BJ (cell line): ENCODE measurements around the gene CEP112. TPM values are rescaled to one million over a fixed set of nuclear protein-coding genes. Genes with fewer than 3 reads are reported as not detected.
A peak's percentile ranks its signal among the peaks of the same experiment; 100 is the strongest.

Experiments
- CTCF ChIA-PET: fragments of 350-600 bp; formaldehyde crosslinking; extraction: SDS; loops from one replicate; lab custom pipeline; 2021; ENCODE audit warnings: antibody characterized with exemption, inconsistent platforms; lab: Yijun Ruan, JAX
- POLR2A ChIA-PET: fragments of 300-600 bp; sonication (Branson Sonifier 250); formaldehyde crosslinking; extraction: SDS; loops from one replicate; lab custom pipeline; 2021; ENCODE audit warnings: antibody characterized with exemption; lab: Charles Lee
- DNase-seq: peaks from one replicate; pipeline ENCODE4 v3.0.0-alpha.2; 2011; ENCODE audit warnings: low read depth
- H3K27me3 ChIP-seq: 2 replicates; pipeline ENCODE4 v1.6.0; 2011; ENCODE audit warnings: low read length; ENCODE audit not compliant: control insufficient read depth, insufficient read depth
- H3K36me3 ChIP-seq: 2 replicates; pipeline ENCODE4 v1.5.1; 2011; ENCODE audit warnings: low read length; ENCODE audit not compliant: control insufficient read depth, insufficient read depth
- H3K4me3 ChIP-seq: 2 replicates; pipeline ENCODE4 v1.5.1; 2011; ENCODE audit warnings: low read depth, mild to moderate bottlenecking, control low read depth, low read length
- CTCF ChIP-seq: IDR thresholded peaks from 2 replicates; pipeline ENCODE4 v1.5.1; 2011; ENCODE audit warnings: low read depth, mild to moderate bottlenecking, control low read depth, inconsistent platforms, low read length, moderate library complexity; ENCODE audit not compliant: insufficient read depth
- polyA plus RNA-seq: library from polyadenylated mRNA; depleted of rRNA; stranded (reverse); fragments of >200 nt; gene quantifications from 2 replicates; pipeline ENCODE4 v1.2.3, GENCODE V29; 2011

The CEP112 gene
- polyA plus RNA-seq, 1 experiment, result 3.3 TPM

DNA sequence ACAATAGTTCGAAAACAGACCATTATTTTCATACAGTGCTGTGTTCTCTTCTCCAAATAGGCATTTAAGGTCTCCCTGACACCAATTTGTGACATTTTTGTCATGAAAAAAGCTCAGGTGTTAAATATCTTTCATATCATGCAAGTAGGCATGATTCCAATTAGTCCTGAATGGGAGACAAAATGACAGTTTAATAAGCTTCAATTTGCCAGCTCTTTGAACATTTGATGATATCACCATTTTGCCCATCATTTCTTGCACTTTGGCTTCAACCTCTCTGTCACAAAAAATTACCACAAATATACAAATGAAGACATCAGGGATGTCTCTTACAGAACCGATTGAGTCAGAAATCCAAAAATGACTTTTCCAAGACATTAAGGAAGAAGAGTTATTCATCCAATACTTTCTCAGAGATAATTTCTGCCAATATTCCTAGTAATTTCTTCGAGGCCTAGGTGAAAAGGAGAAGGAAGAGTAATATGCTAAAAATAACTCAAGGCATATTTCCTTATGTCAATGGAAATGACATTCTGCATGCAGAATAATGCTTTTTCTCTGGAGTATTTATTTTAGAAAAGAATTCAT, 298.1 kb downstream of the CEP112 start:
- no peak overlapping the region for H3K4me3 ChIP-seq
- no peaks in the 10 kb centered on the region for H3K36me3 ChIP-seq
- ChIA-PET CTCF (no interaction called here), POLR2A (no interaction called here)
- no peaks in the 10 kb centered on the region for H3K27me3 ChIP-seq
- no peak for DNase-seq
- no peak for TF ChIP-seq CTCF

- ChIA-PET CTCF (no interaction called here), POLR2A (no interaction called here)
- no peak for TF ChIP-seq CTCF
- Histone ChIP-seq H3K36me3 (no peaks in the 10 kb centered on the region), H3K27me3 (no peaks in the 10 kb centered on the region), H3K4me3 (no peak overlapping the region)
- no peak for DNase-seq
Measured at GRCh38 chr17:65892912-65893377, 299.0 kb downstream of the CEP112 start.

GRCh38 chr17:65891231-65891735, 300.6 kb downstream of the CEP112 start:
- H3K4me3 ChIP-seq, result no peak overlapping the region
- ChIA-PET CTCF (no interaction called here), POLR2A (no interaction called here)
- H3K36me3 ChIP-seq, result no peaks in the 10 kb centered on the region
- TF ChIP-seq CTCF, result no peak
- no peaks in the 10 kb centered on the region for H3K27me3 ChIP-seq
- no peak for DNase-seq

DNA sequence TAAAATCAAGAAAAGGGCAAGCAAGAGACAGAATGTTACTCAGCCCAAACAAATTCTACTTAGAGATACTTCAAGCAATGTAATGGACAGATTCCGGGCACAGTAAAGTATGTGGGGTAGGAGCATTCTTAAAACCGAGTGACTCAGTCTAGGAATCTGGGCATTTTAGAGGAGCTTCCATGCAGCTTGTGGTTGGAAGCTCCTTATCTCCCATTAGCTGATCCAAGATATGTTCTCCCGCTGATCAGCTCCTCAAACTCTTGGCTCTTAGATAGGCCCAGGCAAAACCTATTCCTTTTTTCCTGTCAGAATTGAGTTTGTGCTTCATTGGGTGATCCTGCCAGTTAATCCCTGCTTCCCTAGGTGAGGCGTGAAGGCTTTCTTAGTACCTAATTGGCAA, 303.3 kb downstream of the CEP112 start:
- ChIA-PET POLR2A (interaction anchor here (0.5 kb wide), 1 partner anchor 20 kb away, joined by 3 read pairs; no protein-coding TSS in a partner anchor), CTCF (no interaction called here)
- no peak for TF ChIP-seq CTCF
- peak; percentile 18 for DNase-seq
- Histone ChIP-seq H3K36me3 (no peaks in the 10 kb centered on the region), H3K27me3 (no peaks in the 10 kb centered on the region), H3K4me3 (no peak overlapping the region)

GRCh38 chr17:65886315-65887245, 305.4 kb downstream of the CEP112 start:
- ChIA-PET CTCF (interaction anchor here (1.1 to 1.7 kb wide), 2 partner anchors 329 to 331 kb away, joined by 4 to 5 read pairs; no protein-coding TSS in a partner anchor), POLR2A (no interaction called here)
- Histone ChIP-seq H3K36me3 (no peaks in the 10 kb centered on the region), H3K4me3 (no peak overlapping the region), H3K27me3 (no peaks in the 10 kb centered on the region)
- no peak for TF ChIP-seq CTCF
- DNase-seq, result peak; percentile 56
